Activated CD8-positive, alpha-beta memory T cell treated with anti-CD3 and anti-CD28 coated beads for 48 hours (primary cell): ENCODE results near the gene RFESD.
"Not testable (repeated sequence)": the region's sequence is repeated elsewhere in the genome, so short reads cannot be mapped to it uniquely, and the experiment has no call there.

ENCODE experiments used
- DNase-seq, 3 experiments: peaks; one replicate each; pipeline ENCODE4 v3.0.0-alpha.2; 2020; ENCODE audit warnings: low read depth in 2 of 3, low spot score in 2 of 3

The RFESD gene

DNA sequence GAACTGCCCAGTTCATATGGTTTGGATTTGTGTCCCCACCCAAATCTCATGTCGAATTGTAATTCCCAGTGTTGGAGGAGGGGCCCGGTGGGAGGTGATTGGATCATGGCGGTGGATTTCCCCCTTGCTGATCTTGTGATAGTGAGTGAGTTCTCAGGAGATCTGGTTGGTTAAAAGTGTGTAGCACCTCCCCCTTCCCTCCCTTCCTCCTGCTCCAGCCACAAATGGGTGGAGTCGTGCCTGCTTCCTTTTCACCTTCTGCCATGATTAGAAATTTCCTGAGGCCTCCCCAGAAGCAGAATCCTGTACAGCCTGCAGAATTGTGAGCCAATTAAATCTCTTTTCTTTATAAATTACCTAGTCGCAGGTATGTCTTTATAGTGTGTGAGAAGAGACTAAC, 59.6 kb downstream of the RFESD start:
- DNase-seq: not testable (repeated sequence)

DNA sequence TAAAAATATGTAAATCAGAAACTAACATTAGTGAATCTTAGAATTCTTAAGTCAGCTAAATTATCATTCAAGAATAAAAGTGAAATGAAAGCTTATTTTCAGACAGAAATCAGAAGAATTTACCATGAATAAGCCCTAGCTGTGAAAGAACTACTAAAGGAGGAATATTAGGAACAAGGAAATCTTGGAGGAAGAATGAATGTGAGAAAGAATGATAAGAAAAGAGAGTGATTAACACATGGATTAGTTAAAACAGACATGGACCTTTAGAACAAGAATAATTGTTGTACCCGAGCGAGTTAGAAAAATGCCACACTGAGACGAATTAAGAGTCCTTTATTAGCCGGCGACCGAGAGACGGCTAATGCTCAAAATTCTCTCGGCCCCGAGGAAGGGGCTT, 60.5 kb downstream of the RFESD start:
- DNase-seq: no peak
